Ascending aorta (tissue), 2 donors: ENCODE results near the gene FGF19. TPM values are rescaled to one million over a fixed set of nuclear protein-coding genes. Genes with fewer than 3 reads are reported as not detected.

Experiments used
- DNase-seq, 2 donors: peaks; one replicate each; pipeline ENCODE4 v3.0.0-alpha.2; 2019; ENCODE audit warnings: low spot score in 2 of 2
- H3K27ac ChIP-seq, 2 donors: fragments of 200-600 bp; sonication (generic); one replicate each; pipeline ENCODE4 v1.5.1; 2016 to 2017; ENCODE audit warnings: mild to moderate bottlenecking in 1 of 2
- H3K27me3 ChIP-seq: fragments of 200-600 bp; sonication (generic); one replicate; pipeline ENCODE4 v1.5.1; 2017
- H3K36me3 ChIP-seq, 2 donors: fragments of 200-600 bp; sonication (generic); one replicate each; pipeline ENCODE4 v1.5.1; 2016
- H3K4me1 ChIP-seq, 2 donors: fragments of 200-600 bp; sonication (generic); one replicate each; pipeline ENCODE4 v1.5.1; 2016 to 2017; ENCODE audit warnings: mild to moderate bottlenecking in 1 of 2
- H3K4me3 ChIP-seq, 2 donors: fragments of 200-600 bp; sonication (generic); one replicate each; pipeline ENCODE4 v1.5.1; 2016 to 2017; ENCODE audit warnings: mild to moderate bottlenecking in 1 of 2
- H3K9me3 ChIP-seq, 2 donors: fragments of 200-600 bp; sonication (generic); one replicate each; pipeline ENCODE4 v1.5.1; 2016
- CTCF ChIP-seq, 3 experiments: fragments of 200-600 bp in 2 of 3; fragments of 450-650 bp in 1 of 3; sonication (generic) in 2 of 3; IDR thresholded peaks; one replicate each; pipeline ENCODE4 v1.5.1; 2016 to 2019; ENCODE audit warnings: antibody characterized with exemption in 3 of 3, mild to moderate bottlenecking in 1 of 3, moderate library complexity in 1 of 3
- intact Hi-C: fragments of 100-400 bp; cut with DNase I; formaldehyde crosslinking; loops from one replicate; pipeline ENCODE4 v1.15.1; 2023
- total RNA-seq: library from RNA; depleted of rRNA; stranded (reverse); fragments of >200 nt; gene quantifications from one replicate; pipeline ENCODE4 v1.1.0, GENCODE V29; 2016

The FGF19 gene
- total RNA-seq, 1 donor from 2014 or later = not detected

- intact Hi-C loops = no loop called here
- Histone ChIP-seq H3K9me3 (no peaks in the 10 kb centered on the region), H3K4me3 (no peak overlapping the region), H3K27ac (no peak overlapping the region), H3K36me3 (peaks cover 44 to 76% of the 10 kb centered on the region in 2 donors), H3K27me3 (no peaks in the 10 kb centered on the region), H3K4me1 (no peaks in the 10 kb centered on the region)
- DNase-seq = no peak
- no peak for TF ChIP-seq CTCF (IDR thresholded peaks at IDR 0.05)
Measured at GRCh38 chr11:69650832-69651344, 52.9 kb downstream of the FGF19 start.

- TF ChIP-seq CTCF (IDR thresholded peaks at IDR 0.05) = no peak
- DNase-seq = peak in 1 of 2 donors; percentile 58
- H3K36me3 ChIP-seq = peaks cover 44 to 76% of the 10 kb centered on the region in 2 donors
Measured at GRCh38 chr11:69650081-69650831, 53.6 kb downstream of the FGF19 start.

GRCh38 chr11:69649576-69649900, 54.3 kb downstream of the FGF19 start:
- no peak for TF ChIP-seq CTCF (IDR thresholded peaks at IDR 0.05)
- Histone ChIP-seq H3K36me3 (peaks cover 44 to 75% of the 10 kb centered on the region in 2 donors), H3K27me3 (no peaks in the 10 kb centered on the region), H3K4me1 (peaks cover 0 to 4% of the 10 kb centered on the region in 2 donors), H3K27ac (no peak overlapping the region), H3K9me3 (no peaks in the 10 kb centered on the region), H3K4me3 (no peak overlapping the region)
- intact Hi-C loops = no loop called here
- peak in 1 of 2 donors; percentile 54 for DNase-seq

More at GRCh38 chr11:69650081-69650831, 53.6 kb downstream of the FGF19 start:
- H3K27me3 ChIP-seq = no peaks in the 10 kb centered on the region
- intact Hi-C loops = no loop called here
- H3K9me3 ChIP-seq = no peaks in the 10 kb centered on the region
- H3K27ac ChIP-seq = no peak overlapping the region
- no peak overlapping the region for H3K4me3 ChIP-seq
- H3K4me1 ChIP-seq = no peaks in the 10 kb centered on the region

- Histone ChIP-seq H3K4me1 (peaks cover under 1 to 10% of the 10 kb centered on the region in 2 donors), H3K27ac (no peak overlapping the region), H3K27me3 (no peaks in the 10 kb centered on the region), H3K4me3 (no peak overlapping the region), H3K36me3 (peaks cover 44 to 71% of the 10 kb centered on the region in 2 donors), H3K9me3 (no peaks in the 10 kb centered on the region)
- peak in 1 of 2 donors; percentile 55 for DNase-seq
- intact Hi-C loops = no loop called here
- no peak for TF ChIP-seq CTCF (IDR thresholded peaks at IDR 0.05)
Measured at GRCh38 chr11:69648679-69649575, 54.9 kb downstream of the FGF19 start.

Other genes starting within 250 kb of the FGF19 start
- gene LINC01488, start 222.4 kb downstream of the FGF19 start, total RNA-seq = not detected
- 90.6 TPM for gene CCND1, start 62.9 kb downstream of the FGF19 start, total RNA-seq
- 10.2 TPM for gene LTO1, start 28.7 kb downstream of the FGF19 start, total RNA-seq
- not detected for gene FGF4, start 71.3 kb upstream of the FGF19 start, total RNA-seq
- gene FGF3, start 115.4 kb upstream of the FGF19 start, total RNA-seq = not detected